ENCODE measurements around the gene RNF125.
"Not testable (repeated sequence)": the region's sequence is repeated elsewhere in the genome, so short reads cannot be mapped to it uniquely, and the experiment has no call there.

Gene RNF125

DNA sequence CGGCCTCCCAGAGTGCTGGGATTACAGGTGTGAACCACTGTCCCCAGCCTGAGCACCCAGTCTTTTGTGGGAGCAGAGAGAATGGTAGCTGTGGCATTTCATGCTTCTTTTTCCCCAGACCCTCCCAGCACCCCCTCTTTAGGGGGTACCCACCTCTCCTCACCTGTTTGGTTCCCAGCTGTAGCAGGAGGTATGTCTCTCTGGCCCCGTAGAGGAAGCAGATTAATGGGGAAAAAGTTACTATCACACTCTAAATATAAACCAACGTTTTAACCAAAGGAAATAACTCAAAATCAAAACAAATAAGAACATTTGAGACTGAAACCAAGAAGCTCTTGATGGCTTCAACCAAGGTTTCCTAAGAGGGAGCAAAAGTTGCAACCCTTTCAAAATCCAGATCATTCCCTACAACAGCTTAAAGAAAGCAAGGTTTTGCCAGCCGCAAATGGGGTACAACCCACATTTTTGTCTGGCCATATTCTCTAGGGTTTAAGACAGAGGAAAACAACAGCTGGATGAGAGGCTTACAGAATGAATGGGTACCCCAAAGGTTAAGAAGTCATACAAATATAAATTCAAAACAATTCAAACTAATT lies 8.0 kb downstream of the RNF125 start:
- DNase-seq = no peak

DNA sequence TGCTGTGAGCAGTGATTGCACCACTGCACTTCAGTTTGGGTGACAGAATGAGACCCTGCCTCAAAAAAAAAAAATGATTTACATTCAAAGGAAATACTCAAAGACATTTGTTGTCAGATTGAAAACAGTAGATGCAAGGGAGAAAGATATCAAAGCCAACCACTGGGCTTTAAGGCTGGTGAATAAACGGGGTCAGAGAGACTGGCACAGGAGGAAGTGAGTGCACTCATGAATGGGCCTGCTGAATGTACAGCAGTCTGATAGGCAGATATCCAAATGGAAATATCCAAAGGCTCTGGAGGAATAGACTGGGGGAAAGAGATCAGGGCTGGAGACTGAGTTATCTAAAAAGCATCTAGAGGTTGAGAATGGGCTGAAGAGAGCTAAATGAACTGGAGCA lies 10.9 kb downstream of the RNF125 start:
- no peak for DNase-seq

DNA sequence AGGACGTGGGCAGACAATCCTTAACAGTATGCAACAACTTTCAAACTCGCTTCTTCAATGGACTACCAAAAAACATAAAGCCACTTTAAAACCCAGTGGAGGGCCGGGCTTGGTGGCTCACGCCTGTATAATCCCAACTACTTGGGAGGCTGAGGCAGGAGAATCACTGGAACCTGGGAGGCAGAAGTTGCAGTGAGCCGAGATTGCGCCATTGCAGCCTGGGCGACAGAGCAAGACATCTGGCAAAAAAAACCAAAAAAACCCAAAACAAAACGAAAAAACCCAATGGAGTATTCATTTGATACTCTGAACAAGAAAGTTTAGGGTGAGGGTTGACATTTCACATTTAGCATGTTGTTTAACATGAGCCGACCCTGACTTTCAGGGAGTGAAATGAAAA lies 14.0 kb downstream of the RNF125 start:
- DNase-seq = no peak

DNA sequence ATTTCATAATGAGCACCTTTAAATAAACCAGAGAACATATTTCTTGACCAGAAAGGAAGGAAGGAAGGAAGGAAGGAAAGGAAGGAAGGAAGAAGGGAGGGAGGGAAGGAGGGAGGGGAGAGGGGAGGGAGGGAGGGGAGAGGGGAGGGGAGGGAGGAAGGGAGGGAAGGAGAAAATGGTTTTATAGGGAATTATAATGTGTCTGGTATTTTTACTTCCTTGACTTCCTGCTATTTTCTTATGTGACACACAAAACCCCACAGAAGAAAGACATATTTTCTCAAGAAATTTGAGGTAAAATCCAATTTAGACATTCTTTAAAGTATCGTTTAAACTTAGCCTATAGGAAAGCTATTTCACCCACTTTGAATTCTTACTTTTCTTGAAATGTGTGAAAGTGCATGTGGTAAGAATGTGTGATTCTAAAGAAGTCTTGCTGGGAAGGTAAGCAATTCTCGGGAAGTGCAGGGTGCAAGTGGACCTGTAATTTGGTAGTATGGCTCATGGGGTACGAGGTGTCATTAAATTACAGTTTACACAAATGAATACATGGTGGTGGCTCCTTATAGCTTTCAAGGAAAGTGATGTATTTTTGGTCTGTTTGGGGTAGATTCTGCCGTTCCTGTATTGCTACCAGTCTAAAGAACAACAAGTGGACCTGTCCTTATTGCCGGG lies 18.0 kb downstream of the RNF125 start:
- DNase-seq = no peak

DNA sequence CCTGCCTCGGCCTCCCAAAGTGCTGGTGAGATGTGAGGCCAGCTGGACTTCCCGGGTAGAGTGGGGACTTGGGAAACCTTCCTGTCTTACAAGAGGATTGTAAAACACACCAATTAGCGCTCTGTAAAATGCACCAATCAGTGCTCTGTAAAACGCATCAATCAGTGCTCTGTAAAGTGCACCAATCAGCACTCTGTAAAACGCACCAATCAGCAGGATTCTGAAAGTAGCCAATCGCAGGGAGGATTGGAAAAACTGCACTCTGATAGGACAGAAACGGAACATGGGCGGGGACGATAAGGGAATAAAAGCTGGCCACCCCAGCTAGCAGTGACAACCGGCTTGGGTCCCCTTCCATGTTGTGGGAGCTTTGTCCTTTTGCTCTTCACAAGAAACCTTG lies 19.0 kb downstream of the RNF125 start:
- DNase-seq = no peak

DNA sequence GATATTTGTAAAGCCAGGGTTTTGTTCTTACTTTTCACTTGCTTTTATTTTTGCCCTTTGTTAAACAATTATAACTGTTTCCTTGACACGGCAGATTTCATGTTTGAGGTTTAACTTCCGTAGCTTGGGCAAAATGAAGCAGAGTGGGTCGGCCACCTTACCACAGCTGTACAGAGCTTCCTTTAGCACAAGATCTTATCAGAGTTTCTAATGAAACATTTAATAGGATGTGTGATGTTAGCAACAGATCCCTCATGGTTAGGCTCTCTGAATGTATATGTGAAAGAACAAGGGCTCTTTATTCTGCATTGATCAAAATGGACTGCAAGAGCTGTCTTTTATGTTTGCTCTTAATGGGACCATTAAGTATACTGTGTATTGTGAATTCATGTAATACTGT lies 22.3 kb downstream of the RNF125 start:
- DNase-seq = peak; percentile 70

DNA sequence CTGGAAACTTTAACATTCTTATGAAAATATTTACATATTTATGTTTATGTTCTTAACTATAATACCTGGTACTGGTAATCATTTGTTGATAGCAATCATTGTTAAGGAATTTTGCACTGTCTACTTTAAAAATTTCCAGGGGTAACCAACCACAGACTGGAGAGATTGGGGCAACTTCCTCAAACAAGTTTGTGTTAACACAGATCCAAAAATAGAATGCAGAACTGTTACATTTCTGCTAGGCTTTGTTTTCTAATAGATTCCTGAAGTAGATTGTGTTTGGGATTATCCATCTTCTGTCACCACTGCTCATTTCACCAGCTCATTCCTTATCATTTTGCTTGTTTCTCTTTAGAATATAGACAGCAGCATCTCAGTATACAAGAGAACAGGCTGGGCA lies 23.7 kb downstream of the RNF125 start:
- no peak for DNase-seq

DNA sequence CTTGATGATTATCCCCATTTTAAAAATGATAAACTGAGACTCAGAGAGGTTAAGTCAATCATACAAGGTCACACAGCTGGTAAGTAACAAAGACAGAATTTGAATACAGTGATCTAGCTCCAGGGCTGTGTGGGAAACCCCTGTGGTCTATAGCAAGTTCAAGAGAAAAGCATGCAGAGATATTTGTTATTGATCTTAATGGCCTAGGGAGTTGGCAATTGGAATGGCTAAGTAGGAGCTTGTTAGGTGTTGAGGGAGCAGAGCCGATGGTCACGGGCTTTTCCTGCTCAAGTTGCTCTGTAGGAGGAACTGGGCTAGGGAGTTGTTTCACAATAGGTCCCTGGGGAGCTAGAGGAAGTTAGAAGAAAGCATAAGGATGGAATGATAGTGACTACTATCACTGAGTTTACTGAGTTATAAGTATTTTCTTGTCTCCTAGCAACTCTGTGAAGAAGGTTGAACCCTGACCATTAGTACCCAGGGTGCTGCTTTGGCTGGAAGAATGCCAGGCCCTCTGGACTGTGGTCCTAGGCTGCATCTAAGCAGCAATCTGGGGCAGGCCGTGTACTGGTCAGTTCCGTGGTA lies 30.0 kb downstream of the RNF125 start:
- DNase-seq = no peak

DNA sequence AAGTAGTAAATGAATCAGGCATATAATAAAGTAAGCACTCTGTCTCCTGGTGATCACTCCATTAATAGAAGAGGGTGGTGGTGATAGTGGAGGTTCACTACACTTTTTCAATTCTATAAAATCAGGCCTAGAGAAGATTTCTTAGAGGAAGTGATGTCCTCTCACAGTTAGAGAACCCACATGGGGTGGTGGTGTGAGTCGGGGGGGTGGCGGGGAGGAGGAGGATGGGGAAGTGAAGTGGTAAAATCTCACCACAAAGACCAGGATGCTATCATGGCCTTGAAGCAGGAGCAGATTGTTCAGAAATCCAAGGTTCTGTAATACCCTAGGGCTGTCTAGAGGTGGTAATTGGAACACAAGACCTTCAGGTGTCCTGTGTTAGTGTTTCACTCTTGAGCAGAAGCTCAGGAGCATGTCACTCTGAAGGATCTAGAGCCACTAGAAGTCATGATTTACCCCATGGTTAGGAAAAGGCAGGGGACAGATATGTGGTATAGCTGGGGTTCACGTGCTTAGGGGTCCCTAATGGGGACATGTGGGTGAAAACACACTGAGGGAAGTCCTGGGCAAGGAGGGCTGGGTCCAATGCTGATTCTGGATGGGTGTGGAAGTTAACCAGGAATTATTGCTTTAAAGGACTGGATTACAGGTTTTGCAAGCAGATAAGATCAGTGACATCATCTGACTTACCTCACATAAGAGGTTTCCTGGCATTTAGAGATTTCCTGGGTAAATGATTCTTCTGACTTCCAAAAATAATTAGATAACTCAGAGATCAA lies 31.0 kb downstream of the RNF125 start:
- DNase-seq = peak; percentile 48

DNA sequence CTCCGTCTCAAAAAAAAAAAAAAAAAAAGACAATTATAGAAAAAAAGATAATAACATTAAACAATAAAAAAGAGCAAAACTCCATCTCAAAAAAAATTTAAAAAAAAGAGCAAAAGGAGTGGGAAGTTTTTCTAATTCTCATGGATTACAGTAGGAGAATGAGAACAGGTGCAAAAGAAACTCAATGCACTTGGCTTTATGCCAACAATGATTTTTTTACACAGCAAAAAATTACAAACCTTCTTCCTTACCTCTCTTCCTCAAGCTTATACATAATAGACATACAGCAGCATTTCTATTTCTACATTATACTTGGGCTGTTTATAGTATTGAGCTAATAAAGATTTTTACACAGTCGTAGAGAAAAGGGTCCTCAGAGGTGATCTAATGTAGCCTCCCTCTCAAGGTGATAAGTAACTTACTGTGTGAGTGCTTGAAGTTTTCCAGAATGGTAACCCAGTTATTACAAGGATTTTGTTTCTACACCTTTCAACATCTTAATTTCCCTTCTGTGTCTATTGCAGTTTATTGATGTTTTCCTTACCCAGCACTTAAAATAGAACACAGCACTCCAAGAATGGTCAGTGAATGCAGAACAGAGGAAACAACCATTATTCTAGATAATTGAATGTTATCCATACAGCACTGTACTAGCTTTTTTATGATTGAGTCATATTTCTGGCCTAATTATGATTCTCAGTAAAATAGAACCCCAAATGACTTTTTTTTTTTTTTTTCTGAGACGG lies 38.2 kb downstream of the RNF125 start:
- no peak for DNase-seq

DNA sequence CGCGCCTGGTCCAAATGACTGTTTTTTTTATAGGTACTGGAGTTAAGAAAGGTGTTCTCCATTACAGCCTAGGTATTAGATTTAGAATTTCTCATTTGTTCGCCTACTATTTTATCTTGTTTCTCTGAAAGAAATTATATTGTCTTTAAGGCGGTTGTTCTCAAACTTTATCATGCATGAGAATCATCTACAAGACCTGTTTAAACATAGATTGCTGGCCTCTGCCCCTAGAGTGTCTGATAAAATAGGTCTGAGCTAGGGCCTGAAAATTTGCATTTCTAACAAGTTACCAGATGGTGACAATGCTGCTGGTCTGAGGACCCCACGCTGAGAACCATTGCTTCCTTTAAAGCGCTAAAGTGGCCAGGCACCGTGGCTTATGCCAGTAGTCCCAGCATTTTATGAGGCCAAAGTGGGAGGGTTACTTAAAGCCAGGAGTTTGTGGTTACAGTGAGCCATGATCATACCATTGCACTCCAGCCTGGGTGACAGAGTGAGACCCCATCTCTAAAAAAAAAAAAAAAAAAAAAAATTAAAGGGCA lies 39.1 kb downstream of the RNF125 start:
- no peak for DNase-seq

DNA sequence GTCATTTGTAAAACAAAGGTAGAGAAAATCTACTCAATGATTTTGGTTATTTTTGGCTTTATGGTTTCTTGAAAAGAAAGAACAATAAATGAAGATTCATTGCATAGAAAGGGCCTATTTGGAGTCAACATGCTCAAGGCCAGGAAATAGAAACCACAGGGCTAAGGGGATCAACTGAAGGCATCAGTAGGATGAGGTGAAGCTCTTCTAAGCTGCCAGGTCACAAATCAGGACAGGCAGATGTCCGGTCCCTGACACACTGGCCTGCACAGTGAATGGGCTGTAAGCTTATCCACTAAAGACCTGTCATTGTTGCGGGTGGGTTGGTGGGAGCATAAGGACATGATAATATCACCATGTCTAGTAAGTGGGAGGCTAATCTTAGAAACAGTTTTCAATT lies 41.4 kb downstream of the RNF125 start:
- no peak for DNase-seq

DNA sequence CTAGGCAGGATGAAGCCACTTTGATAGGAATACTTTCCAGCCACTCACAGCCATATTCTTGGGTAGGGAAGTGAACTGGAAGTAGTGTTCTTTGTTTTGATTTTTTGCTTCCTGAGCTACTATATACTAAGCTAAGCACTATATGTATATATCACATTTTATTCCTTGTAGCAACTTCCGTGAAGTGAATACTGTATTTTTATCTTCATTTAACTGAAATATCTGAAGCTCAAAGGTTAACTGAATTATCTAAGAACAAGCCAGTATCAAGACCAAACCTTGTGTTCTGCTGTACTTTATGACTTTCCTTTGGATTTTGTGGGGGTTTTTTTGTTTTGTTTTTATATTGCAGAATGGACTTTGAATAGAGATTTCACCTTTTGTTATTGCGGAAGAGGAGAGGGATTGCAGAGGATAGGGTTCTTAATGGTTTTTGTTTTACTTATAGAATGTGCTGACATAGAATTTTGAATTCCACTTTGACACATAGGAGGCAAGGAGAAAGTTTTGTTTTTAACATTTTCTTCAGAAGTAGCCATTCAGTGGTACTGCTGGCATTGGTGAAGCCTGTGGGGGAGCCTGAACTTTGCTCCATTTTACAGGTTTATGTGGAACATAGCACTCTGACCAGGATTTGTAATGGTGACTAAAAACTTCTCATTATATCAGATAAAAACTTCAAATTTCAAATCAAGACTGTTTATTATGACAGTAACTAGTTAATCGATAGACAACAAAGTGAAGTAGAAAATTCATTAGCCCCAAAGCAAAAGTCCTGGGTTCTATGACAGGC lies 48.9 kb downstream of the RNF125 start:
- no peak for DNase-seq

DNA sequence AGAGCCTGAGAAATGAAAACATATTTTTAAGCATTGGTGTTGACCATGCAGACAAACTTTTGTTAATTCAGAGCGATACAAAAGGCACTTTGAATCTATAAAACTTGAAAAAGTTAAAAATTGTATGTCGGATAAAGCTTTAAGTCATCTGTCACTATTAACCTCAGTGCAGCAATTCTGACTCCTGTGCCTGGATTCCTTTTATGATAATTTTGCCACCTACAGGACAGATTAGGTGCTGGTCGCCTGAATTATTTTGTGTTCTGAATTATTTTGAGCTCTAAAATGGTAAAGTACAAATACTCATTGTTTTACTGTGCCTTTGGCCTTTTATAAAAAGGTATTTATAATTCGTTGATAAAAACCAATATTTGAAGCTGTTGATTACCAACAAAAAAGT lies 53.7 kb downstream of the RNF125 start:
- DNase-seq = peak; percentile 36

DNA sequence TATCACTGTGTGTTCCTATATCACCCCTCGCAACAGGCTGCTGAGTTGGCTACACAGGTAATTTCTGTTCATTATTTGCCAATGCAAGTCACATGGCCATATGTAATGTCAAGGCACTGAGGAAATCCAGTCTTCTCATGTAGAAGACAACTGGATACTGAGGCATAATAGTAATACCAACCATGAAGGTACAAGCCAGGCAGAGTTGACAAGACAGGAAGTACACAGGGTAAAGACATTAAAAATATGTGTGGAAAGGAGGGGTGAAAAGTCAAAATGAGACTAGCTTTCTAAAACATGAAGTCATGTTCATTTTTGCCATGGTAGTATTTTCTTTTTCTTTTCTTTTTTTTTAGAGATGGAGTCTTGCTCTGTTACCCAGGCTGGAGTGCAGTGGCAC lies 55.6 kb downstream of the RNF125 start:
- DNase-seq = no peak

DNA sequence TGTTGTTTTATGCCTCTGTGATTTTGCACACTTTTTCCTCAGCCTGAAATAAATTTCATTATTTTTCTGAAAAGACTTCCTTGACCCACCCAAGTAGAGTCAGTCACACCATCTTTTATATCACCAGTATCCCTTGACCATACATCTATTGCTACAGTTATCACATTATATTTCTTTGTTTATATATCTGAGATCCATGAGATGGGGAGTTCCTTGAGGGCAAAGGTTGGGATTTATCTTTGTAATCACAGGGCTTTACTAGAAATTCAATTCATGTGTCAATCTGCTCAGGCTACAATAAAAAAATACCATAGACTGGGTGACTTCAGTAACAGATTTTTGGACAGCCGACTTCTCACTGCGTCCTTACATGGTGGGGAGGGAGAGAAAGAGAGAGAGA lies 60.2 kb downstream of the RNF125 start:
- no peak for DNase-seq

DNA sequence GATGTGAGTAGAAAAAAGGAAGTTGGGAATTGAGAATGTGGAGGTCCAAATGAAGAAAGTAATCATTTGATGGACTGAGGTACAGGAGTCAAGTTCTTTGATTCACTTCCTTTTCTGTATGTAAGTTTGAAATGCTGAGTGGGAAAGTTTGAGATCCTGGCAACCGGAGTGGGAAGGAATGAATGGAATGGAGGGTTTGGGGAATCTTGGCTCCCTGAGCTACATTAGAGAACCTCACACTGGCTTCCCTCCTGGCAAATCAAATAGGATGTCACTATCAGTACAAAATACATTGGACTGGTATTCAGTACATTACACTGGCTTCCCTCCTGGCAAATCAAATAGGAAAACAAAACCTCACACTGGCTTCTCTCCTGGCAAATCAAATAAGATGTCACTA lies 63.3 kb downstream of the RNF125 start:
- no peak for DNase-seq

DNA sequence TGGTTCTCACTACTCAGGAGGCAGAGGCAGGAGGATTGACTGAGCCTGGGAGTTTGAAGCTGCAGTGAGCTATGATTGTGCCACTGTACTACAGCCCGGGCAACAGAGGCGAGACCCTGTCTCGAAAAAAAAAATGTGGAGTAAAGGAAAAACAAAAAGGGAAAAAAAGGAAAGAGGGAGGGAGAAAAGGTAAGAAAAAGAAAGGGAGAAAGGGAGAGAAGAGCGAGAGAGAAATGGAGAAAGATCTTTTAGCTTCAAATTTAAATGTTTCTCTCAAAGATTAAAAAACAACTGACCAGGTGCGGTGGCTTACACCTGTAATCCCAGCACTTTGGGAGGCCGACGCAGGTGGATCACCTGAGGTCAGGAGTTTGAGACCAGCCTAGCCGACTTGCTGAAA lies 65.2 kb downstream of the RNF125 start:
- DNase-seq = no peak

DNA sequence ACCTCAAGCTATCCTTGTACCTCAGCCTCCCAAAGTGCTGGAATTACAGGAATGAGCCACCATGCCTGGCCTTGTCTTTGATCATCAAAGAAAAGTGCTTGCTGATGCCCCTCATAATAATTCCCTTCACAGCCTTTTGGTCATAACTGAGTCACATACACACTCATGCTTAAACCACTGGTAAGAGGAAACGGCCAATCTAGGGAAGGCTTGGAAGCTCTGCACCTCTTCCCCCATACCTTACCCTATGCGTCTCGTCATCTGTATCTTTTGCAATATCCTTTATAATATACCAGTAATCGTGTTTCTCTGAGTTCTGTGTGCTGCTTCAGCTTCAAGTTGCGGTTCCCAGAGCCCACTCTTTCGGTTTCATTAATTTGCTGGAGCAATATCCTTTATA lies 68.3 kb downstream of the RNF125 start:
- DNase-seq = no peak

DNA sequence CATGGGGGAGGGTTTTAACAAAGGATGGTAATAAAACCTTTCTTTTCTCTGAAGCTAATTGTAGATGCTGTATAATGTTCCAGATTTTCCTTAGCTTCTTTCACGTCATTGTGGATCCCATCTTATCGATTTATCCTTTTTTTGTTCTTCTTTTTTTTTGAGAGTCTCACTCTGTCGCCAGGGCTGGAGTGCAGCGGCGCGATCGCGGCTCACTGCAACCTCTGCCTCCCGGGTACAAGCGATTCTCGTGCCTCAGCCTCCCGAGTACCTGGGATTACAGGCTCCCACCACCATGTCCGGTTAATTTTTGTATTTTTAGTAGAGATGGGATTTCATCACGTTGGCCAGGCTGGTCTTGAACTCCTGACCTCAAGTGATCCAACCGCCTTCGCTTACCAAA lies 72.2 kb downstream of the RNF125 start:
- DNase-seq = not testable (repeated sequence)

DNA sequence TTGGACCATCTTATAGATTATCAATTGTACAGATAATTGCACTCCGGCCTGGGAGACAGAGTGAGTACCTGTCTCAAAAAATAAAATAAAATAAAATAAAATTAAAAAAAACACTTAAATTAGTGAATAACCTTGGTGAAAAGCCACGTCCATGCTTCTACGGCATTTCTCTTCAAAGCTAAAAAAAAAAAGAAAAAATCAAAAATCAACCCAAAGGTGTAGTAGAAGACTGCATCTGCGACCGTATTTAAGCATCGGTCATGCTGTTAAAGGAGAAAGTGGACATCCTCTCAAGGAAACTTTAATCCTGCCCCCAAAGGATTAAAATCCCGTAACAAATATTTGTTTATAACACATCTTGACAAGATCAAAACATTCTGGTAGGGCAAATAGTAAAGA lies 72.7 kb downstream of the RNF125 start:
- DNase-seq = no peak
